Adrenal gland (tissue), 12 donors: ENCODE measurements around the gene ZNF74. TPM values are rescaled to one million over a fixed set of nuclear protein-coding genes. Genes with fewer than 3 reads are reported as not detected.

Experiments
- DNase-seq, 7 donors: peaks; one replicate each; pipeline ENCODE4 v3.0.0-alpha.2; 2019 to 2020
- H3K27ac ChIP-seq, 5 donors: fragments of 200-600 bp; sonication (generic) in 4 of 5; 1 replicate in 3 of 5; 2 replicates in 2 of 5; pipeline versions ENCODE4 v1.5.1 to v1.8.0; 2016 to 2020; ENCODE audit warnings: mild to moderate bottlenecking in 1 of 5
- H3K27me3 ChIP-seq: fragments of 200-600 bp; 2 replicates; pipeline ENCODE4 v1.8.0; 2021
- H3K36me3 ChIP-seq, 2 donors: fragments of 200-600 bp; replicated peaks in 1 of 2; 1 replicate in 1 of 2; 2 replicates in 1 of 2; pipeline versions ENCODE4 v1.5.1 to v1.8.0; 2018 to 2022
- H3K4me1 ChIP-seq, 2 donors: fragments of 200-600 bp; replicated peaks in 1 of 2; 1 replicate in 1 of 2; 2 replicates in 1 of 2; pipeline versions ENCODE4 v1.5.1 to v1.8.0; 2018 to 2021
- H3K4me3 ChIP-seq, 4 donors: fragments of 200-600 bp; sonication (generic) in 3 of 4; one replicate each; pipeline ENCODE4 v1.5.1; 2016 to 2018
- H3K9me3 ChIP-seq, 3 donors: fragments of 200-600 bp; sonication (generic) in 1 of 3; replicated peaks in 1 of 3; 1 replicate in 2 of 3; 2 replicates in 1 of 3; pipeline versions ENCODE4 v1.5.1 to v1.8.0; 2016 to 2021
- CTCF ChIP-seq, 6 experiments: fragments of 450-650 bp in 4 of 6; fragments of 200-600 bp in 2 of 6; sonication (generic) in 1 of 6; IDR thresholded peaks; 1 replicate in 5 of 6; 2 replicates in 1 of 6; pipeline versions ENCODE4 v1.5.1 to v1.8.0; 2016 to 2021; ENCODE audit warnings: antibody characterized with exemption in 6 of 6, mild to moderate bottlenecking in 2 of 6, moderate library complexity in 1 of 6
- POLR2A ChIP-seq, 2 donors: fragments of 450-650 bp; IDR thresholded peaks; one replicate each; pipeline ENCODE4 v1.6.1; 2017; ENCODE audit warnings: antibody characterized with exemption in 2 of 2, mild to moderate bottlenecking in 2 of 2, moderate library complexity in 1 of 2
- WGBS, 4 donors: extraction: QIAGEN DNeasy Blood & Tissue Kit in 2 of 4; methylation state at CpG; one replicate each; pipeline versions ENCODE4 v1.1.5 to v1.1.7; 2013 to 2017; 5-methylcytosine and 5-hydroxymethylcytosine counted together
- intact Hi-C, 2 donors: fragments of 100-400 bp; cut with DNase I; formaldehyde crosslinking; loops; one replicate each; pipeline versions ENCODE4 v1.14.1 to v1.15.0; 2022 to 2023
- polyA plus RNA-seq, 3 donors: library from polyadenylated mRNA; stranded (reverse); fragments of 200-250 nt in 2 of 3; fragments of 350-450 nt in 1 of 3; fragmentation: Illumina TruSeq in 1 of 3; extraction: RNeasy Lipid Tissue Mini Kit (QIAGEN cat#74804) in 1 of 3; gene quantifications; one replicate each; pipeline ENCODE4 v1.2.3, GENCODE V29; 2013 to 2014
- small RNA-seq, 2 donors: library from RNA; depleted of rRNA; stranded (forward); fragments of <200 nt; gene quantifications; one replicate each; pipeline ENCODE3, GENCODE V24; 2016
- total RNA-seq, 9 donors: library from RNA; depleted of rRNA in 4 of 9; stranded (reverse); fragments of >200 nt in 4 of 9; fragments of 120-200 nt in 1 of 9; fragmentation: NEBNext Ultra II Directional in 1 of 9; extraction: Animal tissue kit (Norgen Biotek cat#: 25700) in 1 of 9; gene quantifications; one replicate each; pipeline versions ENCODE4 v1.1.0 to v1.2.4, GENCODE V29; 2013 to 2023
- donor health status: healthy with polysubstance abuse.
- donor health status: Bipolar disorder and iron deficiency.
- donor health status: DM: yes; HTN: yes; CAD: no.
- donor health status: DM: no; HTN: no; CAD: no.
- donor health status: DM: no; HTN: no; CAD: no.
- donor health status: DM: yes; HTN: yes; CAD: no.

Gene ZNF74
- total and polyA plus RNA-seq, 12 donors, result 4.4 to 28.9 (median 9.5) TPM

- intact Hi-C loops, result loop anchor here in 1 of 2 donors (5.0 kb wide), 1 partner anchor 39 kb away; no protein-coding TSS in a partner anchor
- WGBS, 4 donors, result 15 to 20% (median 17%) methylated on average over 5 to 6 of the region's 6 CpGs
- Histone ChIP-seq H3K36me3 (peaks cover 0 to 10% of the 10 kb centered on the region in 2 donors), H3K9me3 (no peaks in the 10 kb centered on the region), H3K27ac (no peak overlapping the region), H3K4me1 (no peaks in the 10 kb centered on the region), H3K27me3 (no peaks in the 10 kb centered on the region), H3K4me3 (no peak overlapping the region)
- no peak for TF ChIP-seq POLR2A (IDR thresholded peaks at IDR 0.05)
- TF ChIP-seq CTCF (IDR thresholded peaks at IDR 0.05), result peak; percentile 67 to 91 (median 86)
- DNase-seq, result peak; percentile 64 to 86 (median 81)
Observed at GRCh38 chr22:20456064-20456721, 62.2 kb downstream of the ZNF74 start.

- 97 to 100% (median 98%) methylated on average over 2 to 3 of the region's 3 CpGs for WGBS, 4 donors
- TF ChIP-seq CTCF (IDR thresholded peaks at IDR 0.05) (no peak), POLR2A (IDR thresholded peaks at IDR 0.05) (no peak)
- no peaks in the 10 kb centered on the region for H3K4me1 ChIP-seq
- DNase-seq, result no peak
- H3K27ac ChIP-seq, result no peak overlapping the region
- H3K27me3 ChIP-seq, result no peaks in the 10 kb centered on the region
- no peaks in the 10 kb centered on the region for H3K9me3 ChIP-seq
- peaks cover 0 to 10% of the 10 kb centered on the region in 2 donors for H3K36me3 ChIP-seq
- intact Hi-C loops, result loop anchor here in 1 of 2 donors (5.0 kb wide), 1 partner anchor 39 kb away; no protein-coding TSS in a partner anchor
- H3K4me3 ChIP-seq, result no peak overlapping the region
Observed at GRCh38 chr22:20456722-20457076, 62.7 kb downstream of the ZNF74 start.

- Histone ChIP-seq H3K4me1 (no peaks in the 10 kb centered on the region), H3K9me3 (no peaks in the 10 kb centered on the region), H3K27ac (no peak overlapping the region), H3K27me3 (no peaks in the 10 kb centered on the region), H3K4me3 (no peak overlapping the region), H3K36me3 (peaks cover 0 to 10% of the 10 kb centered on the region in 2 donors)
- no peak for DNase-seq
- intact Hi-C loops, result loop anchor here in 1 of 2 donors (5.0 kb wide), 1 partner anchor 40 kb away; no protein-coding TSS in a partner anchor
- TF ChIP-seq POLR2A (IDR thresholded peaks at IDR 0.05) (no peak), CTCF (IDR thresholded peaks at IDR 0.05) (no peak)
- WGBS, 4 donors, result 85 to 96% (median 95%) methylated on average over 4 to 15 of the region's 15 CpGs
Observed at GRCh38 chr22:20457506-20458240, 63.7 kb downstream of the ZNF74 start.

Small RNA genes within 50 kb of the gene (small RNA-seq; reads per million reads assigned to genes)
- 0 reads per million in 2 donors for gene RNU6-225P

Other genes starting within 250 kb of the ZNF74 start
- 1 to 10 TPM in 2 of 9 donors, under 1 TPM in 6, not detected in 1; 0.30 to 1.6 (median 0.65) TPM for gene CCDC188, start 243.1 kb upstream of the ZNF74 start, total RNA-seq
- gene CCDC188, start 243.1 kb upstream of the ZNF74 start, polyA plus RNA-seq, result 10 to 100 TPM in 1 of 3 donors, 1 to 10 TPM in 1, not detected in 1; 2.9 to 19.0 TPM
- gene RTN4R, start 125.8 kb upstream of the ZNF74 start, total RNA-seq, result 10 to 100 TPM in 1 of 9 donors, 1 to 10 TPM in 5, under 1 TPM in 3; 0.35 to 18.8 (median 1.1) TPM
- gene RTN4R, start 125.8 kb upstream of the ZNF74 start, polyA plus RNA-seq, result 1 to 10 TPM in 2 of 3 donors, under 1 TPM in 1; 0.35 to 1.9 (median 1.1) TPM
- gene DGCR6L, start 74.1 kb upstream of the ZNF74 start, total RNA-seq, result 100 to 1,000 TPM in 3 of 9 donors, 10 to 100 TPM in 6; 43.7 to 159 (median 70.8) TPM
- 100 to 1,000 TPM in 1 of 3 donors, 10 to 100 TPM in 2; 12.1 to 107 (median 96.2) TPM for gene DGCR6L, start 74.1 kb upstream of the ZNF74 start, polyA plus RNA-seq
- 10 to 100 TPM in 5 of 9 donors, 1 to 10 TPM in 4; 1.3 to 45.3 (median 10.3) TPM for gene SCARF2, start 43.7 kb downstream of the ZNF74 start, total RNA-seq
- gene SCARF2, start 43.7 kb downstream of the ZNF74 start, polyA plus RNA-seq, result 1 to 10 TPM in 2 of 3 donors, under 1 TPM in 1; 0.92 to 6.2 (median 3.7) TPM
- gene KLHL22, start 101.6 kb downstream of the ZNF74 start, total RNA-seq, result 10 to 100 TPM; 15.3 to 38.8 (median 27.9) TPM
- 10 to 100 TPM; 18.9 to 35.2 (median 21.9) TPM for gene KLHL22, start 101.6 kb downstream of the ZNF74 start, polyA plus RNA-seq
- 100 to 1,000 TPM in 3 of 9 donors, 10 to 100 TPM in 6; 22.5 to 149 (median 81.0) TPM for gene MED15, start 113.5 kb downstream of the ZNF74 start, total RNA-seq
- gene MED15, start 113.5 kb downstream of the ZNF74 start, polyA plus RNA-seq, result 100 to 1,000 TPM in 2 of 3 donors, 10 to 100 TPM in 1; 27.8 to 203 (median 197) TPM